Duodenal mucosa (tissue), 2 donors: Measurements from ENCODE around the gene P4HB.
"Not testable (repeated sequence)": the region's sequence is repeated elsewhere in the genome, so short reads cannot be mapped to it uniquely, and the experiment has no call there.

ENCODE experiments used
- H3K27ac ChIP-seq: one replicate; pipeline ENCODE4 v1.7.0; 2013; ENCODE audit warnings: low read depth, low read length
- H3K27me3 ChIP-seq, 2 donors: one replicate each; pipeline ENCODE4 v1.7.0; 2013; ENCODE audit warnings: low read length in 2 of 2, control low read depth in 1 of 2; ENCODE audit not compliant: insufficient read depth in 2 of 2, control insufficient read depth in 1 of 2
- H3K36me3 ChIP-seq, 2 donors: one replicate each; pipeline ENCODE4 v1.7.0; 2013; ENCODE audit warnings: low read length in 2 of 2, control low read depth in 1 of 2; ENCODE audit not compliant: insufficient read depth in 2 of 2, control insufficient read depth in 1 of 2
- H3K4me1 ChIP-seq, 2 donors: one replicate each; pipeline ENCODE4 v1.7.0; 2013; ENCODE audit warnings: low read length in 2 of 2, control low read depth in 1 of 2; ENCODE audit not compliant: insufficient read depth in 2 of 2, control insufficient read depth in 1 of 2
- H3K4me3 ChIP-seq, 2 donors: one replicate each; pipeline ENCODE4 v1.7.0; 2013; ENCODE audit warnings: low read length in 2 of 2, low read depth in 1 of 2
- H3K9ac ChIP-seq, 2 donors: one replicate each; pipeline ENCODE4 v1.7.0; 2013; ENCODE audit warnings: low read length in 2 of 2, low read depth in 1 of 2
- H3K9me3 ChIP-seq, 2 donors: one replicate each; pipeline ENCODE4 v1.7.0; 2013; ENCODE audit warnings: low read length in 2 of 2, control low read depth in 1 of 2; ENCODE audit not compliant: control insufficient read depth in 1 of 2

The P4HB gene

DNA sequence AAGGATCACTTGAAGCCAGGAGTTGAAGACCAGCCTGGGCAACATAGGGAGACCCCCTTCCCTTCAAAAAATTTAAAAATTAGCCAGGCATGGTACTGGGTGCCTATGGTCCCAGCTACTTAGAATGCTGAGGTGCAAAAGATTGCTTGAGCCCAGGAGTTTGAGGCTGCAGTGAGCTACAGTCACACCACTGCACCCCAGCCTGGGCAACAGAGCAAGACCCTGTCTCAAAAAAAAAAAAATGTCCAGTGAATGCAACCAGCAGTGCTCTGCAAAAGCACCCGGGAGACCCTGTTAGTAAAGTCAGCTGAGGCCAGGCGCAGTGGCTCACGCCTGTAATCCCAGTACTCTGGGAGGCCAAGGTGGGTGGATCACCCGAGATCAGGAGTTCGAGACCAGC, 20.3 kb downstream of the P4HB start:
- peaks cover 21 to 26% of the 10 kb centered on the region in 2 donors for H3K36me3 ChIP-seq
- H3K27ac ChIP-seq, H3K9ac ChIP-seq, H3K9me3 ChIP-seq, H3K27me3 ChIP-seq, H3K4me1 ChIP-seq, H3K4me3 ChIP-seq: not testable (repeated sequence)

DNA sequence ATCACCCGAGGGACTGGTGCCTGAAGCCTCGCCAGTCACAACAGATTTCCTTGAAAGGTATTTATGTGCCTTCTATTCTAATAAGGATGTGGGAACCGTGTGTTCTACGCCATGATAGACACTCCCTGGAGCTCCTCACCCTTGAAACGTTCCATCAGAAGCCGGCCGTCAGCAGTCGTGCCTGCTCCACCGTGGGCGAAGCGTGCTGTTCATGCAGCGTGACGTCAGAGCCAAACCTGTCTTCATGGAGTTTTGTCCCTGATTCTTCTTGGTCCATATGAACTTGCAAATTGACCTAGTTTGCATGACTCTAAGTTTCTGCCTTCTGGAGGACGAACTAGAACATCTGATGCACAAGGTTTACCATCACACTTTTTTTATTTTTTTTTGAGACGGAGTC, 21.0 kb downstream of the P4HB start:
- Histone ChIP-seq H3K27me3 (no peaks in the 10 kb centered on the region), H3K27ac (no peak overlapping the region), H3K4me3 (no peak overlapping the region), H3K9ac (no peak overlapping the region), H3K36me3 (peaks cover 13 to 18% of the 10 kb centered on the region in 2 donors), H3K4me1 (no peaks in the 10 kb centered on the region), H3K9me3 (no peaks in the 10 kb centered on the region)

DNA sequence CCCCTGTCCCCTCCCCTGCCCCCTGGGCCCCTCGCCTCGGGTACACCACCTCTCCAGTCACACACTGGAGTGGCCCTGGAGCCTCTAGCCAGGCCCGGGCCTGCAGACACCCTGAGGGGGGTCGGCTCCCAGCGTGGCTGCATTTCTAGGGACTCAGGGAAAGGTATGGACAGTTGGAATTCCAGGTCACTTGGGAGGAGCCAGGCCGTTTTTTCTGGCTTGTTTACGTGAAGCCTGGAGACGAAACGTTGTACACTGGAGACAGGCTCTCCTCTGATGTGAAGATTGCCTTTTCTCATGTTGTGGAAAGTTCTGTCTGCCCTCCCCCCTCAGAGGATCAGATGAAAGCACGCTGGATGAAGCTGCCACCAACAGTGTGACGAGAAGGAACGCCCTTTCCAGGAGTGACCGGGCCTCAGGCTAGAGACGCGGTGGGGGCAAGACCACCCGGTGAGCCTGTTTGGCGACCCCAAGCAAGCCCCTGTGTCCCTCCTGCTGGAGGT, 21.5 kb downstream of the P4HB start:
- no peaks in the 10 kb centered on the region for H3K27me3 ChIP-seq
- no peak overlapping the region for H3K9ac ChIP-seq
- H3K36me3 ChIP-seq, result peaks cover 8 to 13% of the 10 kb centered on the region in 2 donors
- H3K4me1 ChIP-seq, result peaks cover 1 to 3% of the 10 kb centered on the region in 2 donors
- no peak overlapping the region for H3K4me3 ChIP-seq
- no peaks in the 10 kb centered on the region for H3K9me3 ChIP-seq
- no peak overlapping the region for H3K27ac ChIP-seq

DNA sequence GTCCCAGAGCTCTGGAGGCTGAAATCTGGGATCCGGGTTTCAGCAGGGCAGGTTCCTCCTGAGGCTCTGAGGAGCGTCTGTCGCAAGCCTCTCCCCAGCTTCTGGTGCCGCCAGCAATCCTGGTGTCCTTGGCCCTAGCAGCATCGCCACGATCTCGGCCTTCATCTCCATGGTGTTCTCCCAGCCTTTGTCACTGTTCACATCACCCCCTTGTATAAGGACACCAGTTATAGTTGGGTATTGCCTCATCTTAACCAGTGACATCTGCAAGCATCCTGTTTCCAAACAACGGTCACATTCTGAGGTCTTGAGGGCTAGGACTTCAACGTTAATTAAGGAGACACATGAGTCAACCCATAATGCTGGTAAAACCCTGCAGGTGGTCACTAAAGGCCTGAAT, 22.7 kb downstream of the P4HB start:
- no peaks in the 10 kb centered on the region for H3K9me3 ChIP-seq
- H3K4me1 ChIP-seq, result peaks cover 5 to 7% of the 10 kb centered on the region in 2 donors
- no peak overlapping the region for H3K9ac ChIP-seq
- H3K27ac ChIP-seq, result no peak overlapping the region
- peaks cover 0 to 2% of the 10 kb centered on the region in 2 donors for H3K36me3 ChIP-seq
- H3K4me3 ChIP-seq, result no peak overlapping the region
- no peaks in the 10 kb centered on the region for H3K27me3 ChIP-seq

DNA sequence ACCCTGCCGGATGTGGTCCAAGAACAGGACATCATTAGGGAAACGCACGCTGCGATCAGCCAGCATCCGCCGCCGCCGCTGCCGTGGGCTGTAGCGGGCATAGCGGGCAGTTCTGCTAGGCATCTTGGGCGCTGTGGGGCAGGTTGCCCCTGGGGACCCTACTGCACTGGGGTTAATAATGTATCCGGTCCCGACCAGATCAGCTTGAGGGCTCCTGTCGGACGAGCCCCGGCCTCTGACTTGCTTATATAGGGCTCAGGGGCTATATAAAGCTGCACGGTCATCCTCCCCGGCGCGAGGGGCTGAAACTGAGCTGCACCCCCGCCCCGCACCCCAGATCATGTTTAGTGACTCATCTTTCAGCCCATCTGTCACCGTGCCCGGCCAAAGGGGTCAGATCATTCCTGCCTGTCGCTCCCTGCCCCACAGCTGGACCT, 25.5 kb downstream of the P4HB start, which contains the start of gene PPP1R27:
TSS of gene PPP1R27 (minus strand) at position 220 of the 437 bp plus-strand sequence. CDS start at position 123, 97 bp downstream.
- Histone ChIP-seq H3K27me3 (no peaks in the 10 kb centered on the region), H3K9ac (peak within 1 kb of the TSS; percentile 69 to 81), H3K4me1 (peaks cover 18 to 20% of the 10 kb centered on the region in 2 donors), H3K36me3 (no peaks in the 10 kb centered on the region), H3K9me3 (no peaks in the 10 kb centered on the region), H3K27ac (peak within 1 kb of the TSS; percentile 92), H3K4me3 (peak within 1 kb of the TSS in 1 of 2 donors; percentile 79)

DNA sequence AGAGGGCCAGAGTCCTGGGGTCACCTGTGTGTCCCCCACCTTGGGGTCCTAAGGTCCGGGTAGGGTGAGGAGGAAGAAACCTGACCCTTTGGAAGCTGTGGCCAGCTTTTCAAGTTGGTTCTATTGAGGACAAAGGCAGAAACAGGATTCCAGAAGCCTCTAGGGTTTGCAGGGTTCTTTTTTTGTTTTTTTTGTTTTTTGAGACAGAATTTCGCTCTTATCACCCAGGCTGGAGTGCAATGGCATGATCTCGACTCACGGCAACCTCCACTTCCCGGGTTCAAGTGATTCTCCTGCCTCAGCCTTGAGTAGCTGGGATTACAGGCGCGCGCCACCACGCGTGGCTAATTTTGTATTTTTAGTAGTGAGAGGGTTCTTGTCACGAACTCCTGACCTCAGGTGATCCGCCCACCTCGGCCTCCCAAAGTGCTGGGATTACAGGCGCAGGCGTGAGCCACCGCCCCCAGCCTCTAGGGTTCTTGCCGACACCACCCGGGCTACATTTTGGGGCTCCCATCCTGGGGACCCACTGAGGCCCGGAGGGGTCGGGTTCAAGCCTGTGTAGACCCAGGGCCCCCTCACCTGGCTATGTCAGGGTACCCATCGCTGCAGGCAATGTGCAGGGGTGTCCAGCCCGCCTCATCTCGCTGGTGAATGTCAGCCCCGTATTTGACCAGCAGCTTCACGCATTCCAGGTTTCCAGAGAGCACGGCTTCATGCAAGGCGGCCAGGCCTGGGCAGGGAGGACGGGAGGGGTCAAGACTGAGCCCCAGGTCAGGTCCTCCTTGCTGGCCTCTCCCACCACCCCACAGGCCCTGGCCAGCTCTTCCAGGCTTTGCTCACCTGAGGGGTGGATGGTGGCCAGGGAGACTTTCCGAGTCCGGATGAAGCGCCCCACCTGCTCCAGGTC, 26.2 kb downstream of the P4HB start:
- H3K9ac ChIP-seq, result peak overlapping the region; percentile 69 to 81
- H3K27ac ChIP-seq, result peak overlapping the region; percentile 92
- H3K27me3 ChIP-seq, result no peaks in the 10 kb centered on the region
- H3K36me3 ChIP-seq, result no peaks in the 10 kb centered on the region
- peak overlapping the region; percentile 77 to 79 for H3K4me3 ChIP-seq
- H3K4me1 ChIP-seq, result peaks cover 18 to 20% of the 10 kb centered on the region in 2 donors
- H3K9me3 ChIP-seq, result no peaks in the 10 kb centered on the region

DNA sequence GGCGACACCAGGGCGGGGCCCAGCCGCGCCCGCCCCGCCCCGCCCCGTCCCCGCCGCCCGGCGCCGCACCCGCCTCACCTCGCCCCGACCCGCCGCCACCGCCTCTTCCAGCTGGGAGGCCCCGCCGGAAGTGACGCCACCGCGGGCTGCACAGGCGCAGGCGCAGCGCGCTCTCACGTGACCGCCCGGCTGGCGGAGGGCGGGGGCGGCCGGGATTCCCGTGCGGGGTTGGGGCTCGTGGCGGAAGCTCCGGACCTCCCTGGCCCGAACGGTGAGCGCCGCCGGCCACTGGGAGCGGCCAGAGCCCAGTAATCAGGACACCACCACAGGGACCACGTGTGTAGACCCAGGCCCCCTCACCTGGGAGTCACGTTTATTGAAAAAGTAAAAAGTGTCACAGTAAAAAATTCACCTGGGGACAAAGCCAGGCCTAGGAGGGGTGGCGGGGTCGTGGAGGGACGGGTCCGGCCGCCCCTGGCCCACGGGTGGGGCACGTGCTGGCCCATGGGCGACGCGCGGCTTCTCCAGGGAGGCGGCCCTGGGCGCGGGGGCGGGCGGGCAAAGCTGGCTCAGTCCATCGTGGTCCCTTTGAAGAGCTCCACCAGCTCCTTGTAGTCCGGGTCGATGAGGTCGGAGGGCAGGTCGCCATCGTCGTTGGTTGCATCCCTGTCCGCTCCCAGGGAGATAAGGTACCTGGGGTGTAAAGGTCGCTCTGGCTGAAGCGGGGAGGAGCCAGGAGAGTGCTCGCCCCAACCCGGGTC, 27.0 kb downstream of the P4HB start, which contains the start of gene MCRIP1:
TSS of gene MCRIP1 (minus strand) at position 132 of the 761 bp plus-strand sequence. CDS start 8,785 bp downstream, outside the sequence.
- Histone ChIP-seq H3K27ac (peak within 1 kb of the TSS; percentile 92), H3K9me3 (no peaks in the 10 kb centered on the region), H3K4me1 (peaks cover 18 to 20% of the 10 kb centered on the region in 2 donors), H3K4me3 (peak within 1 kb of the TSS; percentile 79 to 87), H3K9ac (peak within 1 kb of the TSS; percentile 88 to 92), H3K36me3 (no peaks in the 10 kb centered on the region), H3K27me3 (no peaks in the 10 kb centered on the region)

DNA sequence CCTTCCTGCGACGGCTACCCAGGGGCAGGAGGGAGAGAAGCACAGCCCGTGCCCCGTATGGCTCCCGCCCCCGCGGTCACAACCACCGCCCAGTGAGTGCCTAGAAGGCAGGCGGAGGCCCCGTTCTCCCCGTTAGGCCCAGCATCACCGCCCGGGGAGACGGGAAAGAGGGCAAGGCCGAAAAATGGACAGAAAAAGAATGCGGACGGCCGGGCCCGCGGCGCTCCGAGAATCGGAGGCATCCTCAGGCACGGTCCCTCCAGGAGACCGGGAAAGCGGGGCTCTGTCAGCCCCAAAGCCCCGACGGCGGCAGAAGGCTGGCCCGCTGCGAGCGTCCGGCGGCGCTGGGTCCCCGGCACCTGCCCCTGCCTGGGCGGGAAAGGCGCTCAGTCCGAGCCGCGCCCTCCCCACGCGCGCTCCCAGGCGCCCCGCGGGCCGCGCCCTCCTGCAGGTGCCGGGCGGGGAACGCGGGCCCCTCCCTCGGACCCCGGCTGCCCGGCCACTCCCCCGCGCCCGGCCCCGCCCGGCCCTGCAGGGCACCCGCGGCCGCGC, 27.7 kb downstream of the P4HB start:
- H3K4me3 ChIP-seq, result peak overlapping the region; percentile 71 to 87
- no peaks in the 10 kb centered on the region for H3K9me3 ChIP-seq
- peak overlapping the region; percentile 51 for H3K27ac ChIP-seq
- H3K9ac ChIP-seq, result peak overlapping the region; percentile 88 to 92
- H3K4me1 ChIP-seq, result peaks cover 18 to 20% of the 10 kb centered on the region in 2 donors
- H3K36me3 ChIP-seq, result no peaks in the 10 kb centered on the region
- no peaks in the 10 kb centered on the region for H3K27me3 ChIP-seq

DNA sequence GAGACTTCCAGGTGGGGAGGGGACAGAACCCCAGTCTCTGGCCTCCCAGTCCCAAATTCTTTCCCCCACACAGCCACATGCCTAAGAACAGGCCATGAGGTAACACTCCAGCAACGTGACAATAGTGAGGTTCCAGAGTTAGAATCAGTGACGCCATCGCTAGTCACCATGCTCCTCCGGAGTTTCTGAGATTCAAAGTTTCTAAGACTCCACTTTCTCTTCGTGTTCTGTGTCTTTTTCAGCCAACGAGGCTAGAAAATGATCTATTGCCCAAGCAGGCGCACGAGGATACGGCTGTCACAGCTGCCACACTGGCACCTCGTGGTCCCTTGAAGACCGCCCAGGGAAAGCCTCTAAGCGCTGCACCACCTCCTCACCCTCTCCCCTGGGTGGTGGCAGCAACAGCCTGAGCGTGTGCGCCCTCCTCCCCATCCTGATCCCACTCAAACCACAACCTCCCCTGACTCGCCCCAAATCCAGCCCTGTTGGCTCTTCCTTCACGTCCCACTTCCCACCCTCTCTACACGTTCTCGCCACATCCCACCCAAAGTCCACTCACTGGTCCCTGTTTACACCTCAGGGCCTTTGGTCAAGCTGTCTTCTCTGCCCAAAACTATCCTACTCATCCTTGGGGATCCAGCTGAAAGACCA, 28.3 kb downstream of the P4HB start:
- Histone ChIP-seq H3K9ac (peak overlapping the region; percentile 88 to 92), H3K36me3 (no peaks in the 10 kb centered on the region)

More for the DNA sequence above, 28.3 kb downstream of the P4HB start:
- H3K9me3 ChIP-seq, result no peaks in the 10 kb centered on the region
- peak overlapping the region; percentile 51 for H3K27ac ChIP-seq
- H3K27me3 ChIP-seq, result no peaks in the 10 kb centered on the region
- peaks cover 18 to 20% of the 10 kb centered on the region in 2 donors for H3K4me1 ChIP-seq
- peak overlapping the region; percentile 71 to 87 for H3K4me3 ChIP-seq
